ENCODE data around the gene MTMR1. TPM values are rescaled to one million over a fixed set of nuclear protein-coding genes. Genes with fewer than 3 reads are reported as not detected.

MTMR1 gene
- total and polyA plus RNA-seq, 2 donors (not counting 3 experiments of a cell fraction or from before 2014, with no cell fraction given): 17.1 to 20.3 TPM

DNA sequence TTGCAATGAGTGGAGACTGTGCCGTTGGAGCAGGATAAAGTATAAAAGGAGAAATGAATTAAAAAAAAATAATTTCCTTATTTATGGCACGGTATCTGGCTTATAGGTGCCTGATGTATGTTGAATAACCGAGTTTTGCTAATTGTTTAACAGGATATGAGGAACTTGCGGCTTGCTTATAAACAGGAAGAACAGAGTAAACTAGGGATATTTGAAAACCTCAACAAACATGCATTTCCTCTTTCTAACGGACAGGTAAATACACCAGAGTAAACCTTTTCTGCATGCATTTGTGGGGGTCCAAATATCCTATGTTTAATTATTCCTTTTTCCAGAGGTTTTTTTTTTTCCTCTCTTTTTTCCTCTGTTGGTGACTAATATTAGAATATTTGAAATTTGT lies 36.8 kb downstream of the MTMR1 start:
- POLR2A ChIA-PET: no interaction called here
- BruUV-seq (replicated peaks): no TSS peak
- no peak overlapping the region for H3K27ac ChIP-seq (ENCODE audit: insufficient read depth, low read depth, low read length)
- peak; percentile 4 for FAIRE-seq
- H3K4me2 ChIP-seq (ENCODE audit: insufficient read depth, low read length): no peak overlapping the region
- CTCF ChIA-PET: no interaction called here
- H3K4me1 ChIP-seq (ENCODE audit: control insufficient read depth, extremely low read depth, insufficient read depth, low read length): no peaks in the 10 kb centered on the region
- no peaks in the 10 kb centered on the region for H4K20me1 ChIP-seq (replicated peaks; ENCODE audit: control insufficient read depth, extremely low read depth, insufficient read depth, low read length)
- no peaks in the 10 kb centered on the region for H3K9me1 ChIP-seq (replicated peaks; ENCODE audit: control insufficient read depth, extremely low read depth, insufficient read depth, low read length)
- H3K36me3 ChIP-seq (ENCODE audit: control insufficient read depth in 2 of 2, extremely low read depth in 1 of 2, insufficient read depth in 2 of 2, low read length in 2 of 2): peaks cover 0 to 5% of the 10 kb centered on the region in 2 experiments
- TF ChIP-seq JUN (IDR thresholded peaks at IDR 0.05; ENCODE audit: borderline replicate concordance, insufficient read depth, insufficient read length, low read depth) (no peak), FOS (IDR thresholded peaks at IDR 0.05; ENCODE audit: borderline replicate concordance, insufficient read depth, low read length) (no peak), POLR2AphosphoS5 (IDR thresholded peaks at IDR 0.05; ENCODE audit: insufficient read depth, low read depth, low read length) (no peak), EZH2 (IDR thresholded peaks at IDR 0.05; ENCODE audit: borderline replicate concordance, low read depth, low read length, severe bottlenecking) (no peak), CTCF (IDR thresholded peaks at IDR 0.05; ENCODE audit: extremely low read depth in 1 of 2, insufficient read depth in 1 of 2, low read depth in 1 of 2, low read length in 2 of 2) (no peak), POLR2A (IDR thresholded peaks at IDR 0.05; ENCODE audit: low read depth, low read length) (no peak), MYC (IDR thresholded peaks at IDR 0.05; ENCODE audit: low read depth, low read length) (no peak), GATA2 (IDR thresholded peaks at IDR 0.05; ENCODE audit: insufficient read depth, insufficient read length, low read depth, low read length) (no peak)
- TF ChIP-seq, protein P1, sequence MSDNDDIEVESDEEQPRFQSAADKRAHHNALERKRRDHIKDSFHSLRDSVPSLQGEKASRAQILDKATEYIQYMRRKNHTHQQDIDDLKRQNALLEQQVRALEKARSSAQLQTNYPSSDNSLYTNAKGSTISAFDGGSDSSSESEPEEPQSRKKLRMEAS (IDR thresholded peaks at IDR 0.05; ENCODE audit: insufficient read depth, insufficient read length): no peak
- H3K9me3 ChIP-seq (replicated peaks; ENCODE audit: control insufficient read depth, insufficient read depth, low read length): no peaks in the 10 kb centered on the region
- no peak overlapping the region for H2AFZ ChIP-seq (ENCODE audit: low read depth, low read length)
- peaks cover 2% of the 10 kb centered on the region for H3K79me2 ChIP-seq (ENCODE audit: control insufficient read depth, insufficient read depth, low read length)
- no peak for DNase-seq (ENCODE audit: low read depth, low spot score)
- intact Hi-C loops (cut with micrococcal nuclease) (no loop called here), dilution Hi-C loops (cut with MboI; ENCODE audit: extremely low pct_ligation_motif_present, low sequenced_read_pairs) (no loop called here)
- no peaks in the 10 kb centered on the region for H3K27me3 ChIP-seq (ENCODE audit: control insufficient read depth in 2 of 2, insufficient read depth in 2 of 2, low read length in 2 of 2)
- H3K4me3 ChIP-seq (replicated peaks in 1 of 3; ENCODE audit: insufficient read depth in 1 of 3, low read depth in 1 of 3, low read length in 3 of 3): no peak overlapping the region
- H3K9ac ChIP-seq (replicated peaks; ENCODE audit: extremely low read depth, insufficient read depth, low read length): no peak overlapping the region

Data from endothelial cell of umbilical vein (primary cell).